ENCODE data around the gene ADCY1.

Gene ADCY1

DNA sequence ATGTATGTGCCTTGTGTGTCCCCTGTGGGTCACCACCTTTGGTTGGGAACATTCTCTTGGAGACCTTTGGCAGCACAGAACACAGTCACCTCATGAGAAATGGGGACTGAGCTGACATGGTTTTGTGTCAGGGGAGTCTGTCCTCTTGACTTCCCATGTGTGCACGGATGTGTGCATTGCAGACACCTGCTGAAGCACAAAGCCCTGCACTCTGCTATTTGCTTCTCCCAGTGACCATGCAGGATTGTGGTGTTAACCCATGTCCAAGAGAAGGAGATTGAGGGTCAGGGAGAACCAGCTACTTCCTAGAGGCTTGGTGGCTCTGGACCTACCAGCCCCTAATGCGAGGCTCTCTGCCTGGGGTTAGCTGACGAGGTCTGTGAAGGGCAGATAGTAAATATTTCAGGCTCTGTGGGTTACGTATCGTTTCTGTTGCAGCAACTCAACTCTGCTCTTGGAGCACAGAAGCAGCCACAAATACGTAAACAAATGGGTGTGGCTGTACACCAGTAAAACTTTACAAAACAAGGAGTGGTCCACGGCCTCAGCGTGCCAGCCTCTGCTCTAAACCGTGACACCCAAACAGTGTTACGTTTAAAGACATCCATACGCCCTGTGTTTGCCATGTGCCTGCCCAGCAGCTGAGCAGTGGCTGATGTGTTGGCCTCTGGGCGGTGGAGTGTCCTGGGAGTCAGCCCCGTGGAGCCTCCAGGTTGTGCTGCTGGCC, 51.7 kb downstream of the ADCY1 start:
- no peak for DNase-seq (ENCODE audit: low read depth in 2 of 2)

DNA sequence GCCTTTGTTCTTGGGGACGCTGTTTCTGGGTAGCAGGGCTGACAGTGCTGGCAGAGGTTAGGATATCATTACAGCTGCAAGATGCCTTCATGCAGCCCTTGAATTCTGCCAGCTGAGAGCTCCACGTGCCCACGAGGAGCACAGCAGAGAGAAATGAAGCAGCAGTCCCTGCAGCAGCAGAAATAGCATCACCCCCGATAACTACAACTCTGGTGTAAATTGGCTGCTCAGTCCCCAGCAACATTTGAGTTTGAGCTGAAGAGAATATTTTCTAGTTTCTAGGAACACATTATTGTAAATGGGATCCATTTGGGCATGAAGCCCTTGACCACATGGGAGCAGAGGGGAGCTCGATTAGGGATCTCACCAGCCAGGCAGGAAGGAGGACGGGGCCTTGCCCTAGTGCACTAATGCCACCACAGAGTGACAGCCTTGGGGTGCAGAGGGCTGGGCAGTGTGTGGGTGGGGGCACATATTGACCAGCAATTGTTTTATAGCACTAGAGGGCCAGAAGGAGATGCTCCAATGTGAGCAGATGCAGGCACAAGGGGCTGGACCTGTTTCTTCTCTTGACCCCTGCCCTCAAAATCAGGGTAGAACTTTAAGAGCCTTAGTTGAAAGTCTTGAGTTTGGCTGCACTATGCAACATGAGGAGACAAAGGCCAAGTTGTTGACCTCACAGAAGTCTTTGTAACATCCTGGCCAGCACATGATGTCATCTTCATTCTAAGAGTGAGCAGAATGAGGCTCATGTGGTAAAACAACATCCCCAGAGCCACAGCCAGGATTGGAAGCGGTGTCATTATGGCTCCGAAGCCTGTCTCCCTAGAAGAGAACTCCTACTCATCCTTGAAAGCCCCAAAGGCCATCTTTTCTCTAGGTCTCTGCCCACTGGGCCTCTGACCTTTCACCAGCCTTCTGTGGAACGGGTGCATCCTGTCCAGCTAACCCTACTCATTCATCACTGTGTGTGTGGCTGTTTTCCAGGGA, 52.6 kb downstream of the ADCY1 start:
- DNase-seq (ENCODE audit: low read depth in 2 of 2): no peak

DNA sequence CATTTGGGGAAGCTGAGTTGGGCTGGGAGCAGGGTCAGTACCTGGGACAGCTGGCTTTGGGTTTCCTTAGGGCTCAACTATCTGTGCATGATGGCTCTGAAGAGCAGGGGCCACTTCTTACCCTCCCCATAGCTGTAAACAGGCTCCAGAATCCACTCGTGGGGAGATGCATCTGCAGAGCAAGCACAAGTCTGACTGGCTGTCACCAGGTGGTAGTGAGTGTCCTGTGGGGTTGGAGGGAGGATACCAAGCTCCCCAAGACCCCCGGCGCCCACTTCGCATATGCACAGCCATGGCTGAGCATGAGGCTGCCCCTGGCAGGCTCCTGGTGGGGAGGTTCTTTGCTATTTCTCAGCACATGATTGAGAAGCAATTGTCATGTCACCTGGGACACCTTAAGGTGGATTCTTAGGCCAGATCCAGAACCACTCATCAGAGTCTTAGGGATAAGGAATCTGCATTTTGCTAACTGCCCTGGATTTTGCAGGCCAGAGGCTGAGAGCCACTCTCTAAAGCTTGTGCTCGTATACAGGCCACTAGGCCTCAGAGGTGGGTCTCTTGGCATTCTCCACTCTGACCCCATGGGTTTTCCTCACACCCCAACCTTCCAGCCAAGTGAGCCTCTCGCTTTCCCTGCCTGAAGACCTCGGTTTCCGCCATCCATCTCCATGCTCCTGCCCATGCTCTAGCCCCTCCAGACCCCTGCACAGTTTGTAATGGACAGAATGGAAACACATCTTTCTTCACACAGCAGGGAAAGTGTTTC, 53.7 kb downstream of the ADCY1 start:
- no peak for DNase-seq (ENCODE audit: low read depth in 2 of 2)

- no peak for DNase-seq (ENCODE audit: low read depth in 2 of 2)
Measured at GRCh38 chr7:45631569-45631968, 57.4 kb downstream of the ADCY1 start.

DNA sequence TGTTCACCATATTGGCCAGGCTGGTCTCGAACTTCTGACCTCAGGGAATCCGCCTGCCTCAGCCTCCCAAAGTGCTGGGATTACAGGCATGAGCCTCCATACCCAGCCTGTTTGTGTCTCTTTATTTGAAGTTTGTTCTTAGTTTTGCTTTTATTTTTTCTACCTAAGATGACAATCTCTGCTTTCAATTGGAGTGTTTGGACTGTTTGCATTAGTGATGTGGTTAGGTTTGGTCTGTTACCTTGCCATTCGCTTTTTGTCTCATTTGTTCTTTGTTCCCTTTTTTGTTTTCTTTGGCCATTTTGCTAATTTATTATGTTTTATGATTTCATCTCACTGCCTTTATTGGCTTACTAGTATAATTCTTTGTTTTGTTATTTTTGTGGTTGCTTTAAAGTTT, 62.6 kb downstream of the ADCY1 start:
- no peak for DNase-seq (ENCODE audit: low read depth in 2 of 2)

DNA sequence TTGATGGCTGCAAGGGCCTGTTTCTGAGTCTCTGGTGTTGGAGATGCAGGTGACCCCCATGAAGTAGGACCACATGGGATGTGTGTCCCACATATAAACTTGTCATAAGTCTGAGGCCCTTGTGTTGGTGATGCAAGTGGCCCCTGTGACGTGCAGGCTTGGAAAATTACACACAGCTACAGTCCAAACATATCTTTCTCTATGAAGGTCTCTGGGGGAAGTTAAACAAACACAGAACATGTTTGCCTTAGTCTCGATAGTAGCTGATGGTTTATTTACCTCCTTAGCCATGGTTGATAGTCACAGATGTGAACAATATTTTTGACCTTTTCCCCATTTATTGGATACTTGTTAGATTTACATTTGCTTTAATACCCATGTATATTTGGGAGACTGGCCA, 64.7 kb downstream of the ADCY1 start:
- no peak for DNase-seq (ENCODE audit: low read depth in 2 of 2)

DNA sequence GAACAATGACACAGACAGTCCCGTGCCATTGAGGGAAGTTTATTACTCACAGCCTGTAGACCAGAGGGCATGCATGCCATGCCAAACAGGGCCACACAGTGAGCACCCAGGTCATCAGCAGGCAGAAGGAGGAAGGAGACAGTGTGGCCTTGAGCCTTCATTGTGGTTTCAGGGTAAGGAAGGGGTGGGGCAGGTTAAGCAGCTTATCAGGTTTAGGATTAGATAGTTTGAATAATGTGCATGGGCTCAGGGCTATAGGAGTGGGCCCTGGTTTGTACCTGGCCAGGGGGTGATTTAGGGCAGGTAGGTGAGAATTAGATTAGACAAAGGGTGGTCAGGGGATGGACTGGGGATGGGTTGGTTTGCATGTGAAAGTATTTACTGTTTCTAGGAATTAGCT, 67.9 kb downstream of the ADCY1 start:
- DNase-seq (ENCODE audit: low read depth in 2 of 2): no peak

GRCh38 chr7:45643630-45644029, 69.5 kb downstream of the ADCY1 start:
- no peak for DNase-seq (ENCODE audit: low read depth in 2 of 2)

DNA sequence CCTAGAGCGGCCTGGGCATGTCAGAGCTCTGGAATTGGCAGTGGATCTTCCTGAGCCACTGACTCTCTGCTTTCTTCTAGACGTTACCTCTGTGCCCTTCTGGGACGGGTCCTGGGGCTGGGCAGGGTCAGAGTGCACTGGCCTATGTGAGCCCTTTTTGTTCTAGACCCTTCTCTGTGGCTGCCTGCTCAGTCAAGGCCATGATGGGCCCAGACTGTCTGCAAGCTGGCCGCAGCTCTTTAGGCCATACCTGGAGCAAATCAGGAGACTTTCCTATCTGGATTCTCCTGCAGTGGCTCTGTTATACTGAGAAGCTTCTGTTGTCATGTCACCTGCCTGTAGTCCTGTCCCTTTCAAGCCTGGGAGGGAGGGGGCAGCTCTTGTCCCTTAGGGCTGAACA, 70.1 kb downstream of the ADCY1 start:
- DNase-seq (ENCODE audit: low read depth in 2 of 2): no peak

- DNase-seq (ENCODE audit: low read depth in 2 of 2): no peak
Measured at GRCh38 chr7:45645141-45645969, 71.2 kb downstream of the ADCY1 start.

GRCh38 chr7:45646207-45646821, 72.1 kb downstream of the ADCY1 start:
- no peak for DNase-seq (ENCODE audit: low read depth in 2 of 2)

DNA sequence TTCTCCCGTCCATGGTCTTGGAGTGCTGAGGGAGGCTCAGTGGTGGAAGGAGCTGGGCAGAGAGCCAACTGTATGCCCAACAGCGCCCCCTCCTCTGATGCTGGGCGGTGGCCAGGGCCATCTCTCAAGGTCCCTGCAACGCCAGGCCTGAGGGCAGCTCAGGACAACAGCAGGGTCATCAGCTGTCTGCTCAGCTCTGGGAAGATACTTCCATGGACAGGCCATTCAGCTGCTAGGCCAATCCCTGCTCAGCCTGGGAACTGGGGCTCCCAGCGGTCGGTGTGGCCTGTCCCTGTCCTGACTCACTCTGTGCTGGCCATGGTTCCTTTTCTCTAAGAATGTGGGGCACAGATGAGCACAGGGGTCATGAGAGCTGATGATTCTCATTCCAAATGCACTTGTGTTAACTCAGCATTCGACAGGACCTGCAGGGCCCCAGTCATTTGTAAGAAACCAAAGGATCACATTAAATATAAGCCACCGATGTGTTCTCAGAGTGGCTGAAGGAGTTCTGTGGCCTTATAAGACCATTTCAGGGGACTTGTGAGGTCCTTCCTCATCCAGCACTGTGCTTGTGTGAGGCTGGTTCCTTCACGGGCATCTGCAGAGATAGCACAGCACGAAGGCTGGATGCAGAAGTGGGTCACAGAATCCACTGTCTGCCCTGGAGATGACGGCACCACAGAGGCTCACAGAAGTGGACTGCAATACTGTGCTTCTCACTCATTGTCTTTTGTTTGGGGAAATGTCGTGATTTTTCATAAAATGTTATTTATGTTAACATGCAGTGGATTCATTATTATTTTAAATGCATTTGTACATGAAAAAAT, 73.0 kb downstream of the ADCY1 start:
- DNase-seq (ENCODE audit: low read depth in 2 of 2): no peak

DNA sequence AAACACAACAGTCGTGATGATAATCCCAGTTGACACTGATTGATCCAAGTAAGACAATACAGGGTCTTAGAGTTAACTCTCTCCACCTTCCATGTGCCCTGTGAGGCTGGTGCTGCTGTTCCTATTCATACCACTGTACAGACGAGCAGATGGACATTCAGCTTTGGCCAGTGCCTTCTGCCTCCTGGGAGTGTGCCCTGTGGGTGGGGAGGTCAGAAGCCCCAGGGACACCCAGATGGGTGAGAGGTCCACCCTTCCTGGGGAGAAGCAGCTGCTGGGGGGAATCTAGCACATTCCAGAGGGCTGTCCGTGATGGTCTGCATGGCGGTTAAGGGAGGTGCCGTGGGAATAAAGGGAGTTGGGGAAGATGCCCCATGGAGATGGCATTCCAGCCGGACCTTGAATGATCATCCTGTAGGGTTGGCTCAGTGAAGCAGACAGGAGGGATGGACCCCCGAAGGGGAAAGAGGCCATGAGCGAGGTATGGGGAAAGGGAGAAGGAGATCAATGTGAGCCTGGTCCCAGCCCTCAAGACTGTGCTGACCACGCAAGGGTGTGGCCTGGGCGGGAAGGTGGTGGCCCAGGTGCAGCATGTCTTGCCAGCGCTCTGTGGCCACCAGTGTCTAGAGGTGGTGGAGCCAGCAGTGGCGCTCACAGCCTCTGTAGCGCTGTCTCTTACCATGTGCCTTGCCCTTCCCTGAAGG, 74.0 kb downstream of the ADCY1 start:
- no peak for DNase-seq (ENCODE audit: low read depth in 2 of 2)

DNA sequence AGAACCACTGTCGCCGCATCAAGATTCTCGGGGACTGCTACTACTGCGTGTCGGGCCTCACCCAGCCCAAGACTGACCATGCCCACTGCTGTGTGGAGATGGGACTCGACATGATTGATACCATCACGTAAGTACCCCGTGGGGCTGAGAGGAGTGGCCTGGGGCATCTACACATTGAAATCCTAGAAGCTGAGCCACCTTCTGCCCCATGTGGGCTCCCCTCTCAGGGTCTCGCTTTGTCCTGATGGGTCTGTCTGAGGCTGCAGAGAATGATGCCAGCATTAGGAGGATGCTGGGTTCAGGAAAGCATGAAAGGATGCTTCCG, 74.5 kb downstream of the ADCY1 start:
- no peak for DNase-seq (ENCODE audit: low read depth in 2 of 2)

DNA sequence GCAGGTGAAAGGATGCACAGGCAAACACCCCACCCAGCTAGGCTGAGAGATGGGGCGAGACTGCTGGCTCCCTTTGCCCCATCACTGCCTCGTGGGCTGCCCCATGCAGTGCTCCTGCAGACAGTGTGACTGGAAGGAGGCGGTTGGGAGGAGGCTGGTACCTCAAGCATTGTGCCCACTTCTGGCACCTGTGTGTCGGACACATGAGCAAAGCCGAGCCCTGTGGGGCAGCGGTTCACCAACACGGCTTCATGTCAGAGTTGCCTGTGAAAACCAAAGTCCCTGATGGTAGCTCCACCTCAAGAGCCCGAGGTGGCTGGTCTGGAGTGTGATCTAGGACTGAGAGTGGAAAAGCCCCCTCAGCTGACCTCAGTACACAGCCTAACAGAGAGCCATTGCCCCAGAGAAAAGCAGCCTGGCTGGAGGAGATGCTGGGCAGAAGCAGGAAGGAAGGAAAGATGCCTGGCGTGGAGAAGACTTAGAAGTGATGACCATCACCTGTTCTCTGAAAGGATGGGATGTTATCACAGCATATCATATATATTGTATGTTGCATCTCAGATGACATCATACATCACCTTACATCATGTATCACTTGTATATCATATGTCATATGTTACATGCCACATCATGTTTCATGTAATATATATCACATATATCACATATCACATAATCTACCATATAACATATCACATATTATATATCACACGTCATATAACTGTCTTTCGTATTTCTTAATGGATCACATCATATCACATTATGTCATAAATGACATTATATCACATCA, 75.6 kb downstream of the ADCY1 start:
- no peak for DNase-seq (ENCODE audit: low read depth in 2 of 2)

DNA sequence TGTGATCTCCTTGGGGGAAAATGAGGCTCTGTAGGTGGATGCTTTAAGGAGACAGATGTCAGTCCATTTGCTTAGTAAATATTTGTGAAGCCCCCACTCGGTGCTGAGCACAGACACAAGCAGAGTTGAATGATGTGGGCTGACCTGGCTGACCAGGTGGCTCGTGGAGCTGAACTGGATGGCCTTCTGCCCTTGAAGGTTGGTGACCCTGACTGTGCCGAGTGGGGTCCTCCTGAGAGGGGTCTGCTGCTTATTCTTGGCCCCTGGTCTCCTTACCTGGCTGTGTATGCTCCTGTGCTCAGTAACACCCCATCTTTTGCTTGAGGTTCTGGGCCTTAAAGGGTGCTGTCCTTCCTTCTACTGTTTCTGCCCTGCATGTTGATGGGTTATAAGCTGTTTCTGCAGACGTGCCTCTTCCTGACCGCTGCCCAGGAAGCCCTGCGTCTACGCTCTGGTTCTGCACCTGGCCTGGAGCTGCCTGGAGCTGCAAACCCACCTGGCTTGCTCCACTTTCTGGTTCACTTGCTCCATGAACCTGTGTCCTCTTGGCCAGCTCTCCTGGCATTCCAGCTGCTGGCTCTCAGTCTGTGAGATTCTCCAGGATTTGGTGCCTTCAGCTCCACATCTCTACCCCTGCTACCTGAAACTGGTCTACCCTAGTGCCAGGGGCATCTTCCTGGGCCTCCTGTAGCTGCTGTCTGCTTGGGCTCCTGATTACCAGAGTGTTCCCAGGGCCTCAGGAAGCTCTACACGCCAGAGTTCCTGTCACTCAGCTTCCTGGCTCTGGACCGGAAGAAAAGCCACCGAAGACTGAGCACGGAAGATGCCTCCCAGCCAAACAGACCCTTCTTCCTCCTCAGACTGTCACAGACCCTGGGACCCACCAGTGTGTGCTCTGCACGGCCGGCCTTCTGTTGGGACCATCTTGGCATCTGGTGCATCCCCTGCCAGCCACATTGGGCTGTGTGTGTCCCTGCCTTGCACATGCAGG, 76.5 kb downstream of the ADCY1 start:
- no peak for DNase-seq (ENCODE audit: low read depth in 2 of 2)

DNA sequence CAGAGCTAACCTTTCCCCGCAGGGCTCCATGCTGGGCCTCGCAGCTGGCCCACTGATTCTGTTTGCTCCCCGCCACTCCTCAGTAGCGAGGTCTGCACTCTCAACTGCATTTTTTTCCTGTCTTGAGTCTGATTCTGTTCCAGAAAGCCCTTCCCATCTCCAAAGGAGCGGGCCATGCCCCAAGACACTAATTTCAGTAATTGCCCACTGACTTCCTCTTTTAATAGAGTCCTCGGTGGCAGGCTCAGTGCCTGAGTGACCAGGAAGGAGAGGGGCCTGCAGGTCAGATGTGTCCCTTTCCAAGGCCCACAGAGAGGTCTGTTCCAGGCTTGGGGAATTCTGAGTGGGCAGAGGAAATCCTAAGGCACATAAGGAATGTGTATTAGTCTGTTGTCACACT, 77.4 kb downstream of the ADCY1 start:
- no peak for DNase-seq (ENCODE audit: low read depth in 2 of 2)

DNA sequence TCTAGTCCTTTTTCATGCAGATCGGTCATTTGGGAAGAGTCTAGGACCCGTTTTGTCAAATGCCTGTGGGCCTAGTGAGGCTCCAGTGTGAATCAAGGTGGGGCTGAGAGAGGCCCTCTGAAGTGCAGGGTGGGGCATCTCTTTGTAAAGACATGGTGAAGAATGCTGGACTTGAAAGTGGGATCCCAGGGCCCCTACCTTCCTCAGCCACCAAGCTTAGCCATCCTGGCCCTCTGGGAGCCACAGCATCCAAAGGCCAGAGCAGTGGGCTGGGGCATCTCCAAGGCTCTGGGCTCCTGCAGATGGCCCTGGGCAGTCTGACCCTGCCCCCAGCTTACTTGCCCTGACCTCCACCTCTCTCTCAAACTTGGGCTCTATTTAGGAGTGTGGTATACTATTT, 78.5 kb downstream of the ADCY1 start:
- no peak for DNase-seq (ENCODE audit: low read depth in 2 of 2)

All from stimulated activated CD8-positive, alpha-beta memory T cell treated with anti-CD3 and anti-CD28 coated beads, Interleukin-2, amount 100 ng/mL, for 48 hours (primary cell).